PC-3 (cell line): ENCODE results near the gene EPHB1.

Source experiments
- CTCF ChIP-seq: fragments of 300-600 bp; sonication (generic); conservative IDR thresholded peaks from 2 replicates; pipeline ENCODE4 v1.5.1; 2017; ENCODE audit warnings: antibody characterized with exemption, low read depth, mild to moderate bottlenecking, low read length
- EZH2 ChIP-seq: fragments of 300-600 bp; sonication (generic); IDR thresholded peaks from one replicate; pipeline ENCODE4 v1.6.1; 2017; ENCODE audit warnings: antibody characterized with exemption, mild to moderate bottlenecking, low read length; ENCODE audit not compliant: unreplicated experiment

- TF ChIP-seq EZH2 (no peak), CTCF (peak; percentile 21; the same call in 1 of the 2 replicates)
These were observed 91.0 kb downstream of the EPHB1 start for GRCh38 chr3:134885877-134886621.
